GM13976 (cell line): ENCODE measurements around the gene LMLN.

ENCODE experiments used
- DNase-seq: peaks from one replicate; pipeline ENCODE4 v3.0.0; 2012; ENCODE audit warnings: low spot score
- CTCF ChIP-seq: IDR thresholded peaks from 2 replicates; pipeline ENCODE4 v1.5.1; 2012; ENCODE audit warnings: borderline replicate concordance, mild to moderate bottlenecking; ENCODE audit not compliant: insufficient read depth; ENCODE audit errors: extremely low read depth, missing control alignments, control extremely low read depth
- in situ Hi-C: fragments of 300-500 bp; cut with MboI; formaldehyde crosslinking; loops from one replicate; pipeline ENCODE4 v1.12.0; 2022; ENCODE audit warnings: low sequenced_read_pairs, mixed read lengths, inconsistent platforms; ENCODE audit not compliant: unreplicated experiment

LMLN gene

GRCh38 chr3:198088421-198088955, 128.5 kb downstream of the LMLN start:
- DNase-seq: no peak
- in situ Hi-C loops: no loop called here
- TF ChIP-seq CTCF: no peak

- in situ Hi-C loops: no loop called here
- no peak for DNase-seq
- TF ChIP-seq CTCF: no peak
Observed at GRCh38 chr3:198090795-198091332, 130.8 kb downstream of the LMLN start.

- TF ChIP-seq CTCF: no peak
- DNase-seq: no peak
- in situ Hi-C loops: no loop called here
Observed at GRCh38 chr3:198092276-198092675, 132.3 kb downstream of the LMLN start.

- no peak for DNase-seq
- in situ Hi-C loops: no loop called here
- no peak for TF ChIP-seq CTCF
Observed at GRCh38 chr3:198093112-198093679, 133.2 kb downstream of the LMLN start.
